GM10248 (cell line): ENCODE data around the gene CTTNBP2NL.

Experiments
- CTCF ChIA-PET: fragments of 300-600 bp; sonication (Branson Sonifier 250); formaldehyde crosslinking; extraction: SDS; loops from one replicate; lab custom pipeline; 2021; ENCODE audit warnings: antibody characterized with exemption; lab: Yijun Ruan, JAX
- POLR2A ChIA-PET: fragments of 350-650 bp; sonication (Branson Sonifier 250); formaldehyde crosslinking; extraction: SDS; loops from one replicate; lab custom pipeline; 2020; ENCODE audit warnings: antibody characterized with exemption; lab: Yijun Ruan, JAX
- DNase-seq: peaks from one replicate; pipeline ENCODE4 v3.0.0; 2012; ENCODE audit errors: extremely low spot score
- CTCF ChIP-seq: IDR thresholded peaks from 2 replicates; pipeline ENCODE4 v1.5.1; 2012; ENCODE audit warnings: mild to moderate bottlenecking, low read depth; ENCODE audit errors: extremely low read depth, missing control alignments, control extremely low read depth

CTTNBP2NL gene

GRCh38 chr1:112395821-112396652 lies at the start of gene CTTNBP2NL:
TSS of gene CTTNBP2NL (plus strand) at chr1:112396214. CDS start at chr1:112416166, 19,952 bp downstream.
- POLR2A ChIA-PET, result interaction anchor here (1.1 kb wide), 1 partner anchor 309 kb away, joined by 9 read pairs; no protein-coding TSS in a partner anchor

DNA sequence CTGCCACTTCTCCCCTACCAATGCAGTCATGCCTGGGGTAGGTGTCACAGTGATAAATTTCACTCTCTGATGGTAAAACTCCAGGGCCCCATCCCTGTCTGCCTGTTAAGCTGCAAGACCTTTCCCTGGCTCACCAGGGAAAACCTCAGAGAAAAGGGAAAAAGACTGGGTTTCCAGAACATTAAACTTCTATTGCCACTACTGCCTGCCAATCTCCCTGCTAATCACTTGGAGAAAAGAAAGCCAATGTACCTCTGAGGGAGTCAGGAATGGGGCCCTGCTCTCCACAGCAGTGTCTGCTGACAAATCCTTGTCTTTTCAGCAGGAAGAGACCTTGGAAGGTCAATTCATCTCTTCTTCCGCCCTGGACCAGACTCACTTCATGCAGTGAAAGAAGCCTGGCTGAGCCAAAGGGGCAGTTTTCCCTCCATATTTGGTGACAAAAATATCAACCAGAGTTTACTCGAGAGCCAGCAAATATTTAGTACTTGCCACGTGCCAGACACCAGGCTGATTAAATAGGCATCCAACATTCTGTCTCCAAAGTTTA lies 49.1 kb upstream of the CTTNBP2NL start:
- no peak for DNase-seq
- ChIA-PET POLR2A (no interaction called here), CTCF (interaction anchor here (1.0 to 2.1 kb wide), 2 partner anchors 10 to 11 kb away, joined by 3 to 10 read pairs; no protein-coding TSS in a partner anchor)
- TF ChIP-seq CTCF, result no peak

More at GRCh38 chr1:112395821-112396652, at the start of gene CTTNBP2NL:
- CTCF ChIA-PET, result interaction anchor here (1.1 to 7.9 kb wide), 5 partner anchors 68 to 409 kb away, joined by 4 to 105 read pairs (median 8); partner anchors contain the start of genes MOV10 and RHOC
- DNase-seq, result peak; percentile 93
- TF ChIP-seq CTCF, result no peak

DNA sequence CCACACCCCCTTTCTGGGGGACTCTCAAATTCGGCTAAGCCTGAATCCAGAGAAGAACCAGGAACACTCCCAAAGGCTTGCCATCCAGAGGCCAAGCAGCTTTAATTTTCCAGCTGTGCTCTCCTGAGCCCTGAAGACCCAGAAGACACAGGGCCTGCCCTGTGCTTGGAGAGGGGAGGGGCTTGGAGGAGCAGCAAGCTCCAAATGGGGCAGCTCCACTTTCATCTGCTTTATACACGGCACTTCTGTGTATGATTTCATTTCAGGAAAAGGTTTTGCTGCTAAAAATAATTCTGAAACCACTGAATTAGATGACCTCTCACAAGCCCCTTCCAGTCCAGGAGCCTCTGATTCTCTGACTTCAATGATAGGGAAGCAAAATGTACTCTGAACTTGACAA lies 39.2 kb upstream of the CTTNBP2NL start:
- POLR2A ChIA-PET, result no interaction called here
- CTCF ChIA-PET, result interaction anchor here (0.9 to 9.2 kb wide), 4 partner anchors 13 to 347 kb away, joined by 3 to 104 read pairs (median 3); no protein-coding TSS in a partner anchor
- no peak for TF ChIP-seq CTCF
- no peak for DNase-seq

DNA sequence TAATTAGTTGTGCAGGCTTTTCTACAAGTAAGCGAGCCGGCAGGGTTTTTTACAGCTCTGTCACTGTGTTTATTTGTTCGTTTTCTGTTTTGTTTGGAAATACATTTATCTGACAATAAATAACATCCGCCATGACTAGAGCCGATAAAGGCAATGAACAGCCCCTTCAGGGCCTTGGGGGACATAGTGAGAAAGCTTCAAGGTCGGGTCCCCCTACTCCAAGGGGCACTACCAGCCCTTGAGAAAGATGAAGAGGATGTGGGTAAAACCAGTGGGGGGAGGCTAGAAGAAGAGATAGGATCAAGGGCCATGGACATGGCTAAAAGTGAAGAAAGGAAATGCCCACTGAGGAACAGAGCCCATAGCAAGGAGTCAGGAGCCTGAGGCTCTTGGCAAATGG lies 38.5 kb upstream of the CTTNBP2NL start:
- CTCF ChIA-PET, result interaction anchor here (0.9 to 9.2 kb wide), 8 partner anchors 12 to 447 kb away, joined by 3 to 104 read pairs (median 4); partner anchors contain the start of gene PPM1J
- DNase-seq, result no peak

DNA sequence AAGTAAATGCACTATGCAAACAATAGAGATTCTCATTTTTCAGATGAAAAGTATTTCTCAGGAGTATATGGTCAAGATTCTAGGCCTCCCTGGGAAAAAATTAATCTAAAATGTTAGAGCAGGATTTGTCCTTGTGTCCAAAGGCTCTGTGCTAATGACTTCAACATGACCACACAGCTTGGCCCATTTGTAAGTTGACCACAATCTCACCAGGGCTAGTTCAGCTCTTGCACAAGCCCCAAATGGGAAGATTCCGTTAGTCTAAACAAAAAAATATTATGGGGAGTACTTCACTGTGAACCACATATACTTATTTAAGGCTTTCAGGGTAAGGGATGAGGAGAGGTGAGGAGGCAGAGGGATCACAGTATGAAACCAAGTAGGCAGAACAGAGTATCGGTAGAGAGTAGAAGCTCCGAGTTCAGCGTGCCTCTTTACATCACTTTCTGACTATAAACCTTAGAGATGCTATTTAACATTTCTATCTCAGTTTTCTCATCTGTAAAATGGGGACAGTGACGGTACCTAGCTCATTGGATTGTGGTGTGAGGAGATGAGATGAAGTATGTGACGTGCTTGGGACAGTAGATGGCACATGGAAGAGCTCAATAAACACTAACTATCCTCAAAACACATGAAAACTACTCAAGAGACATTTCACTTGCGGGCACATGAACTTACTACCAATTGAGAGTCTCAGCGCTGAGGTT lies 37.8 kb upstream of the CTTNBP2NL start:
- ChIA-PET POLR2A (no interaction called here), CTCF (interaction anchor here (0.8 to 9.2 kb wide), 17 partner anchors 7 to 446 kb away, joined by 3 to 104 read pairs (median 3); partner anchors contain the start of gene PPM1J)
- DNase-seq, result no peak
- no peak for TF ChIP-seq CTCF

More for the DNA sequence above, 38.5 kb upstream of the CTTNBP2NL start:
- no peak for TF ChIP-seq CTCF
- POLR2A ChIA-PET, result no interaction called here

DNA sequence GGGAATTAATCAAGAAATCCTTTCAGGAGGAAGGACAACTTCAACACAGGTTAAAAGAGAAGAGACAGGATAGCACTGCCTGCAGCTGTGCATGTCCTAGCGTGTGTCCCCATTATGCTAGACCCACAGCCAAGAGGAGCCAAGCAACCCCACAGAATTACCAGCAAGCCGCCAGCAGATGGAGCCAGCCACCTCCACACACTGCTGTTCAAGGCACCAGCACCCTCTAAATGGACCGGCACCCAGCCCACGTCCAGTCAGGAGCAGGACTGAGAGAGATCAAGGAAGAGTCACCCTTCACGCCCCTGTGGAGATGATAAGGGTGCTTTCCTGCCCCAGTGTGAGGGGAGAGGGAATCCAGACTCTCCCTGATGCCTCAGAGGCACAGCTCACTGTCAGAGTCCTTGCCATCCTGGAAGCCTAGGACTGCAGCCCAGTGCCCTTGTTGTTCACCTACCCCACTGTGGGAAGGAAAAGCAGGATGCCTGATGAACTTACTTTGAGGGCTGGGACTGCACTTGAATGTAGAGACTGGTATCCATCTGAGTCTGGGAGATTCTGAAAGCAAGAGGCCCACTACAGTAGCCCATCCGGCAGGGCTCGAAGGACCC lies 37.1 kb upstream of the CTTNBP2NL start:
- peak; percentile 57 for DNase-seq
- POLR2A ChIA-PET, result no interaction called here
- TF ChIP-seq CTCF, result peak; percentile 80
- CTCF ChIA-PET, result interaction anchor here (0.8 to 9.2 kb wide), 16 partner anchors 8 to 356 kb away, joined by 3 to 104 read pairs (median 4); partner anchors contain the start of gene PPM1J
